Endothelial cell of umbilical vein (primary cell): ENCODE measurements around the gene TSKU. TPM values are rescaled to one million over a fixed set of nuclear protein-coding genes. Genes with fewer than 3 reads are reported as not detected.

ENCODE experiments used
- BruUV-seq: library from RNA; stranded (reverse); fragments of 400-500 nt; replicated peaks from 2 replicates; lab custom pipeline; 2021; lab: Mats Ljungman, UMichigan
- CTCF ChIA-PET: fragments of 300-600, 350-600 bp; sonication (Branson Sonifier 250); formaldehyde crosslinking; loops from one replicate; lab custom pipeline; 2021; ENCODE audit warnings: antibody characterized with exemption, inconsistent platforms; lab: Charles Lee
- POLR2A ChIA-PET: fragments of 300-600, 350-600 bp; sonication (Branson Sonifier 250); formaldehyde crosslinking; loops from one replicate; lab custom pipeline; 2021; ENCODE audit warnings: antibody characterized with exemption, inconsistent platforms; lab: Charles Lee
- DNase-seq: peaks from one replicate; pipeline ENCODE4 v3.0.0-alpha.2; 2011; ENCODE audit warnings: low read depth, low spot score
- FAIRE-seq: peaks from 2 replicates; lab custom pipeline; 2011; peaks lifted over from hg19 to GRCh38; lab: Jason Lieb, UNC
- H2AFZ ChIP-seq: 2 replicates; pipeline ENCODE4 v1.6.0; 2012; ENCODE audit warnings: low read depth, low read length, control low read depth, inconsistent platforms
- H3K27ac ChIP-seq: 2 replicates; pipeline ENCODE4 v1.5.1; 2011; ENCODE audit warnings: low read depth, mild to moderate bottlenecking, control low read depth, low read length, moderate library complexity; ENCODE audit not compliant: insufficient read depth
- H3K27me3 ChIP-seq, 2 experiments: 2 replicates each; pipeline versions ENCODE4 v1.6.0 to v1.6.1; 2011; ENCODE audit warnings: low read length in 2 of 2, mixed read lengths in 1 of 2; ENCODE audit not compliant: control insufficient read depth in 2 of 2, insufficient read depth in 2 of 2
- H3K36me3 ChIP-seq, 2 experiments: 2 replicates in 1 of 2; 3 replicates in 1 of 2; pipeline ENCODE4 v1.5.1; 2011; ENCODE audit warnings: low read length in 2 of 2, mild to moderate bottlenecking in 1 of 2, moderate library complexity in 1 of 2; ENCODE audit not compliant: control insufficient read depth in 2 of 2, insufficient read depth in 2 of 2; ENCODE audit errors: extremely low read depth in 1 of 2
- H3K4me1 ChIP-seq: 3 replicates; pipeline ENCODE4 v1.5.1; 2011; ENCODE audit warnings: mild to moderate bottlenecking, low read length; ENCODE audit not compliant: control insufficient read depth, insufficient read depth; ENCODE audit errors: extremely low read depth
- H3K4me2 ChIP-seq: 2 replicates; pipeline ENCODE4 v1.6.1; 2011; ENCODE audit warnings: low read length, control low read depth, mixed read lengths; ENCODE audit not compliant: insufficient read depth
- H3K4me3 ChIP-seq, 3 experiments: fragments of 200-600 bp in 1 of 3; sonication (generic), shearing (Covaris generic) in 1 of 3; replicated peaks in 1 of 3; 2 replicates each; pipeline ENCODE4 v1.5.1; 2011 to 2016; ENCODE audit warnings: control low read depth in 3 of 3, low read length in 3 of 3, mild to moderate bottlenecking in 2 of 3, inconsistent platforms in 1 of 3, low read depth in 1 of 3, moderate library complexity in 1 of 3; ENCODE audit not compliant: insufficient read depth in 1 of 3
- H3K79me2 ChIP-seq: 2 replicates; pipeline ENCODE4 v1.6.0; 2012; ENCODE audit warnings: low read length, inconsistent platforms; ENCODE audit not compliant: control insufficient read depth, insufficient read depth
- H3K9ac ChIP-seq: replicated peaks from 2 replicates; pipeline ENCODE3; 2011; ENCODE audit warnings: low read length, control low read depth; ENCODE audit not compliant: insufficient read depth; ENCODE audit errors: extremely low read depth
- H3K9me1 ChIP-seq: replicated peaks from 3 replicates; pipeline ENCODE4 v1.6.0; 2011; ENCODE audit warnings: mild to moderate bottlenecking, low read length; ENCODE audit not compliant: control insufficient read depth, insufficient read depth; ENCODE audit errors: extremely low read depth
- H3K9me3 ChIP-seq: replicated peaks from 2 replicates; pipeline ENCODE4 v1.5.1; 2012; ENCODE audit warnings: low read length, inconsistent platforms; ENCODE audit not compliant: control insufficient read depth, insufficient read depth
- H4K20me1 ChIP-seq: replicated peaks from 2 replicates; pipeline ENCODE3; 2011; ENCODE audit warnings: mild to moderate bottlenecking, low read length; ENCODE audit not compliant: control insufficient read depth, insufficient read depth; ENCODE audit errors: extremely low read depth
- EZH2 ChIP-seq: IDR thresholded peaks from 2 replicates; pipeline ENCODE4 v1.6.1; 2012; ENCODE audit warnings: borderline replicate concordance, low read depth, mild to moderate bottlenecking, moderate library complexity, low read length, inconsistent platforms; ENCODE audit not compliant: severe bottlenecking
- FOS ChIP-seq: IDR thresholded peaks from 2 replicates; pipeline ENCODE4 v1.6.1; 2011; ENCODE audit warnings: mild to moderate bottlenecking, low read length, moderate library complexity, borderline replicate concordance; ENCODE audit not compliant: insufficient read depth
- GATA2 ChIP-seq: IDR thresholded peaks from 2 replicates; pipeline ENCODE4 v1.7.0; 2011; ENCODE audit warnings: low read depth, mild to moderate bottlenecking, moderate library complexity, mixed read lengths, low read length; ENCODE audit not compliant: insufficient read length, insufficient read depth
- JUN ChIP-seq: IDR thresholded peaks from 2 replicates; pipeline ENCODE4 v1.6.1; 2011; ENCODE audit warnings: borderline replicate concordance, low read depth; ENCODE audit not compliant: insufficient read length, insufficient read depth
- MYC ChIP-seq: IDR thresholded peaks from one replicate; pipeline ENCODE4 v1.6.1; 2011; ENCODE audit warnings: mild to moderate bottlenecking, low read depth, low read length
- POLR2A ChIP-seq: IDR thresholded peaks from 2 replicates; pipeline ENCODE4 v1.6.1; 2012; ENCODE audit warnings: low read depth, mild to moderate bottlenecking, control low read depth, low read length
- POLR2AphosphoS5 ChIP-seq: IDR thresholded peaks from 2 replicates; pipeline ENCODE4 v1.6.1; 2012; ENCODE audit warnings: low read depth, mild to moderate bottlenecking, control low read depth, low read length, moderate library complexity; ENCODE audit not compliant: insufficient read depth
- dilution Hi-C: fragments of 300-500 bp; cut with MboI; formaldehyde crosslinking; loops from one replicate; pipeline ENCODE4 v1.15.0; 2019; ENCODE audit warnings: low sequenced_read_pairs; ENCODE audit not compliant: extremely low pct_ligation_motif_present
- intact Hi-C: fragments of 100-400 bp; cut with micrococcal nuclease; formaldehyde crosslinking; loops from one replicate; pipeline ENCODE4 v1.10.0; 2022
- polyA plus RNA-seq, 4 experiments: library from polyadenylated mRNA; depleted of rRNA in 3 of 4; stranded (reverse) in 3 of 4; unstranded in 1 of 4; fragments of >200 nt; gene quantifications; 2 replicates each; pipeline versions ENCODE4 v1.2.1 to v1.2.3, GENCODE V29; 2011 to 2012; ENCODE audit warnings: missing spikeins in 1 of 4
- total RNA-seq: library from RNA; stranded (reverse); gene quantifications from 2 replicates; pipeline ENCODE4 v1.2.3, GENCODE V29; 2021
- TF ChIP-seq, protein P1 (sequence below): IDR thresholded peaks from 2 replicates; pipeline ENCODE4 v1.6.1; 2011; ENCODE audit not compliant: insufficient read depth, insufficient read length
- TF ChIP-seq, protein P2 (sequence below), 2 donors: IDR thresholded peaks; 1 replicate in 1 of 2; 2 replicates in 1 of 2; pipeline ENCODE4 v1.5.1; 2011; ENCODE audit warnings: low read length in 2 of 2, mild to moderate bottlenecking in 2 of 2, moderate library complexity in 2 of 2, control low read depth in 1 of 2, inconsistent platforms in 1 of 2, low read depth in 1 of 2; ENCODE audit not compliant: insufficient read depth in 1 of 2; ENCODE audit errors: extremely low read depth in 1 of 2

Gene TSKU
- total and polyA plus RNA-seq, 2 donors (not counting 3 experiments of a cell fraction or from before 2014, with no cell fraction given) = 16.2 to 21.2 TPM

DNA sequence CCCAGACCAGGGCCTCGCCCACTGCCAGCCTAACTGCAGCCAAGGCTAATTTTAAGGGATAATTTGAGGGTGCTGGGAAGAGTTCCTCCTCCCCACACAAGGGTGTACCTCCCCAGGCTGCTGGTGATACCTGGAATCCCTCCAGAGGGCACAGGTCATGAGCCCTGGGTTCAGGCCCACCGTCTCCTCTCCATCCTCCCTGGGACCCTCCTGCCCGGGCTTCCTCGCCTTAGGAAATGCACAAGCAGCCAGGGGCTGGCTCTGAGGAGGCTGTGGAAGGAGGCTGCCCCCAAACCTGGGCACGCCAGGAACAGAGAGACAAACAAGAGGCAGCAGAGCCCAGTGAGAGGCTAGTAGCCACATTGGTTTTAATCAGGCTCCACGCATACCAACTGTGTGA is 16.6 kb upstream of the TSKU start:
- no TSS peak for BruUV-seq
- Histone ChIP-seq H2AFZ (no peak overlapping the region), H3K4me3 (no peak overlapping the region), H3K9ac (no peak overlapping the region), H3K4me1 (peaks cover 26% of the 10 kb centered on the region), H3K27ac (no peak overlapping the region), H3K36me3 (no peaks in the 10 kb centered on the region), H3K9me3 (no peaks in the 10 kb centered on the region), H3K27me3 (no peaks in the 10 kb centered on the region), H3K79me2 (no peaks in the 10 kb centered on the region), H4K20me1 (no peaks in the 10 kb centered on the region), H3K4me2 (no peak overlapping the region), H3K9me1 (no peaks in the 10 kb centered on the region)
- dilution Hi-C loops = no loop called here
- ChIA-PET CTCF (interaction anchor here (1.6 kb wide), 1 partner anchor 16 kb away, joined by 4 read pairs; the partner anchor contains the start of gene TSKU), POLR2A (no interaction called here)
- intact Hi-C loops = no loop called here
- TF ChIP-seq, protein P1, sequence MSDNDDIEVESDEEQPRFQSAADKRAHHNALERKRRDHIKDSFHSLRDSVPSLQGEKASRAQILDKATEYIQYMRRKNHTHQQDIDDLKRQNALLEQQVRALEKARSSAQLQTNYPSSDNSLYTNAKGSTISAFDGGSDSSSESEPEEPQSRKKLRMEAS = no peak
- TF ChIP-seq JUN (no peak), FOS (no peak), POLR2A (no peak), EZH2 (no peak), POLR2AphosphoS5 (no peak), GATA2 (no peak), MYC (no peak)
- TF ChIP-seq, protein P2, sequence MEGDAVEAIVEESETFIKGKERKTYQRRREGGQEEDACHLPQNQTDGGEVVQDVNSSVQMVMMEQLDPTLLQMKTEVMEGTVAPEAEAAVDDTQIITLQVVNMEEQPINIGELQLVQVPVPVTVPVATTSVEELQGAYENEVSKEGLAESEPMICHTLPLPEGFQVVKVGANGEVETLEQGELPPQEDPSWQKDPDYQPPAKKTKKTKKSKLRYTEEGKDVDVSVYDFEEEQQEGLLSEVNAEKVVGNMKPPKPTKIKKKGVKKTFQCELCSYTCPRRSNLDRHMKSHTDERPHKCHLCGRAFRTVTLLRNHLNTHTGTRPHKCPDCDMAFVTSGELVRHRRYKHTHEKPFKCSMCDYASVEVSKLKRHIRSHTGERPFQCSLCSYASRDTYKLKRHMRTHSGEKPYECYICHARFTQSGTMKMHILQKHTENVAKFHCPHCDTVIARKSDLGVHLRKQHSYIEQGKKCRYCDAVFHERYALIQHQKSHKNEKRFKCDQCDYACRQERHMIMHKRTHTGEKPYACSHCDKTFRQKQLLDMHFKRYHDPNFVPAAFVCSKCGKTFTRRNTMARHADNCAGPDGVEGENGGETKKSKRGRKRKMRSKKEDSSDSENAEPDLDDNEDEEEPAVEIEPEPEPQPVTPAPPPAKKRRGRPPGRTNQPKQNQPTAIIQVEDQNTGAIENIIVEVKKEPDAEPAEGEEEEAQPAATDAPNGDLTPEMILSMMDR (IDR thresholded peaks at IDR 0.05; ENCODE audit: extremely low read depth in 1 of 2, insufficient read depth in 1 of 2, low read depth in 1 of 2, low read length in 2 of 2) = no peak
- FAIRE-seq = no peak
- no peak for DNase-seq
